ENCODE data around the gene MAP3K5. TPM values are rescaled to one million over a fixed set of nuclear protein-coding genes. Genes with fewer than 3 reads are reported as not detected.

Gene MAP3K5
- total RNA-seq, 5 donors from 2014 or later (not counting 1 experiment from before 2014, with no cell fraction given) = 17.8 to 29.2 (median 20.6) TPM

DNA sequence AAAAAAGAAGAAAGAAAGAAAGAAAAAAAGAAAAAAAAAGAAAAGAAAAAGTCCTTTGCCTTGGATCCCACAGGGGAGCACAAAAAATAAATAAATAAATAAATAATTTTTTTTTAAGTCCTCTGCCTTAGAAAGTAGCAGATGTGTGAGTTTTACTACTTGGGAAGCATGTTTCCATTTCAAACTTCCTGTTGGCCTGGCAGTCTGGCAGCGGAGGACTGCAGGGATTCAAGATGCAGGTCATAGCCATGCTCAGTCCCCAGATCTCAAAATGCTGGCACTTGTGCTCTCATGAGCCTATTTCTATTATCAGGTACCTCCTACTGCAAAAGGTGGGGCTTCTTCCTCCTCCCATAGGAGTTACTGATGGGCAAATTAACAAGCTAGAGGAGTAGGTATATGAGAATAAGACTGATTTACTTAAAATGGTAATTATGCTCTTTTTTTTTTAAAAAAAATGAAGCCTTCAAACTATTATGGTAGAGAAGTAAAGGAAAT, 187.9 kb downstream of the MAP3K5 start:
- no peak for ATAC-seq (replicated peaks in 1 of 4)

DNA sequence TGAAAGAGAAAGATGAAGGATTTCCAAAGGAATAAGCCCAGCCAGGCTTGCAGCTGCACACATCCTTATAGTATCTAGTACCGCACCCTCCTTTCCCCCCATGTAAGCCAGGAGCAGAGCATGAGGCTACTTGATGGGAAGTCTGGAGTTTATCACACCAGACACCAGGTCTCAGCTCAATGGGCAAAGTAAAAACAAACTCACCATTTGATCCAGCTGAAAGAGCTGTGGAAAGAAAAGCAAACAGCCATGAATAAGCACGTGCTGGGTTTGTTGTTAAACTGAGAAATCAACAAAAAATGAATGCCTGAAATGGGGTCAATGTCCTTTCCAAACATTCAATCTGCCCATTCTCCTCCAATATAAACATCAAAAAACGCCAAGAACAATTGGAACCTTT, 191.5 kb downstream of the MAP3K5 start:
- ATAC-seq (replicated peaks in 1 of 4) (no peak), DNase-seq (no peak)
- H3K9me3 ChIP-seq = no peaks in the 10 kb centered on the region
- peaks cover 0 to 7% (median 6%) of the 10 kb centered on the region in 3 donors for H3K4me1 Mint-ChIP-seq
- H3K4me1 ChIP-seq (ENCODE audit: control insufficient read depth in 1 of 2, extremely low read depth in 1 of 2, insufficient read depth in 2 of 2, low read length in 2 of 2) = no peaks in the 10 kb centered on the region
- H3K36me3 Mint-ChIP-seq = peaks cover 61% of the 10 kb centered on the region
- ChIA-PET POLR2A (no interaction called here), CTCF (interaction anchor here in 1 of 2 donors (1.2 kb wide), 1 partner anchor 15 kb away, joined by 3 read pairs; no protein-coding TSS in a partner anchor)
- H3K36me3 ChIP-seq (ENCODE audit: control insufficient read depth in 2 of 2, extremely low read depth in 1 of 2, insufficient read depth in 1 of 2, low read length in 1 of 2) = peaks cover 3 to 69% of the 10 kb centered on the region in 2 donors
- H3K27ac ChIP-seq (ENCODE audit: low read length) = no peak overlapping the region
- H3K27me3 Mint-ChIP-seq = no peaks in the 10 kb centered on the region
- no peaks in the 10 kb centered on the region for H3K9me3 Mint-ChIP-seq
- no peak overlapping the region for H3K4me3 ChIP-seq (ENCODE audit: control insufficient read depth in 1 of 2, extremely low read depth in 1 of 2, low read length in 1 of 2)
- no peaks in the 10 kb centered on the region for H3K27me3 ChIP-seq (replicated peaks in 1 of 2; ENCODE audit: control insufficient read depth in 2 of 2, extremely low read depth in 1 of 2, insufficient read depth in 2 of 2, low read length in 1 of 2)
- H3K4me3 Mint-ChIP-seq = no peak overlapping the region
- WGBS (ENCODE audit: insufficient coverage) = no CpG with 5 or more reads among the region's 3 CpGs
- H3K27ac Mint-ChIP-seq = no peak overlapping the region

More for the DNA sequence above, 187.9 kb downstream of the MAP3K5 start:
- H3K9me3 ChIP-seq = no peaks in the 10 kb centered on the region
- no peak overlapping the region for H3K27ac ChIP-seq (ENCODE audit: low read length)
- CTCF ChIA-PET = interaction anchor here in 1 of 2 donors (0.7 to 1.4 kb wide), 3 partner anchors 11 to 216 kb away, joined by 3 to 5 read pairs (median 3); partner anchors contain the start of gene MAP3K5
- Mint-ChIP-seq H3K36me3 (peaks cover 48% of the 10 kb centered on the region), H3K27me3 (no peaks in the 10 kb centered on the region), H3K4me1 (peaks cover 4 to 12% (median 5%) of the 10 kb centered on the region in 3 donors), H3K27ac (no peak overlapping the region), H3K4me3 (no peak overlapping the region), H3K9me3 (no peaks in the 10 kb centered on the region)
- POLR2A ChIA-PET = no interaction called here
- peaks cover 3 to 58% of the 10 kb centered on the region in 2 donors for H3K36me3 ChIP-seq (ENCODE audit: control insufficient read depth in 2 of 2, extremely low read depth in 1 of 2, insufficient read depth in 1 of 2, low read length in 1 of 2)
- H3K27me3 ChIP-seq (replicated peaks in 1 of 2; ENCODE audit: control insufficient read depth in 2 of 2, extremely low read depth in 1 of 2, insufficient read depth in 2 of 2, low read length in 1 of 2) = no peaks in the 10 kb centered on the region
- no peaks in the 10 kb centered on the region for H3K4me1 ChIP-seq (ENCODE audit: control insufficient read depth in 1 of 2, extremely low read depth in 1 of 2, insufficient read depth in 2 of 2, low read length in 2 of 2)
- no peak overlapping the region for H3K4me3 ChIP-seq (ENCODE audit: control insufficient read depth in 1 of 2, extremely low read depth in 1 of 2, low read length in 1 of 2)
- WGBS (ENCODE audit: insufficient coverage) = no CpG with 5 or more reads among the region's 1 CpG
- no peak for DNase-seq

DNA sequence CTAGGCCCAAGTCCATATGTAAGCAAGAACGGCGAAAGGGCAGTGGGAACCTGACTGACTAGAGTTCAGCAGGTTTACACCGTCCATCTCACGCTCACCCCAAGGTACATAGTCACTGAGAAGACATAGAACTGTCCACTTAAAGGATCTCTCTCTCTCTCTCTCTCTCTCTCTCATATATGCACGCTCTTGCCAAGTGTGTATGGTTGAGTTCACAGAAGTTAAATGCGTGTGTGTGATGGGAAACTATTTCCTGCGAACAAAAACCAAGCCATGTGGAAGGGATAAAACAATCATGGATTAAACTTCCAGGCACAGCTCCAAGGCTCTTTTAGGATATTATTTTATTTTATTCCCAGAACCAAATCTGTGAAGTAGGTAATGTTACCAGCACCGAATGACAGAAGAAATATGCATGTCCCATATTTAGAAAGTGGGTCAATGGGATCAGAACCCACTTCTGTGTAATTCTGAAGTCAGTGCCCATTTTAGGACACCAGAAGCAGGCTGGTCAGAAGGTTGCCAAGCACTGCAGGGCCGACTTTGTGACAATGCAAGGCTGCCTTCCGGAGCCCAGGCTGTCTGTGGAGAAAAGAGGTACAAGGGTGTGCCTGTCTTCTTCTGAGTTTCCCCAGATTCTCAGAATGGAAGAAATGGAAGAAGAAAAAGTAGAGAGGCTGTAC, 192.8 kb downstream of the MAP3K5 start:
- Mint-ChIP-seq H3K36me3 (peaks cover 59% of the 10 kb centered on the region), H3K27me3 (no peaks in the 10 kb centered on the region), H3K4me1 (peaks cover 7 to 19% (median 15%) of the 10 kb centered on the region in 3 donors), H3K9me3 (no peaks in the 10 kb centered on the region), H3K4me3 (no peak overlapping the region), H3K27ac (no peak overlapping the region)
- CTCF ChIA-PET = interaction anchor here in 1 of 2 donors (1.2 kb wide), 1 partner anchor 16 kb away, joined by 3 read pairs; no protein-coding TSS in a partner anchor
- no peak for DNase-seq
- ATAC-seq (replicated peaks in 1 of 4) = no peak
- Histone ChIP-seq H3K4me3 (ENCODE audit: control insufficient read depth in 1 of 2, extremely low read depth in 1 of 2, low read length in 1 of 2) (no peak overlapping the region), H3K36me3 (ENCODE audit: control insufficient read depth in 2 of 2, extremely low read depth in 1 of 2, insufficient read depth in 1 of 2, low read length in 1 of 2) (peaks cover 3 to 57% of the 10 kb centered on the region in 2 donors), H3K27me3 (replicated peaks in 1 of 2; ENCODE audit: control insufficient read depth in 2 of 2, extremely low read depth in 1 of 2, insufficient read depth in 2 of 2, low read length in 1 of 2) (no peaks in the 10 kb centered on the region), H3K9me3 (no peaks in the 10 kb centered on the region), H3K4me1 (ENCODE audit: control insufficient read depth in 1 of 2, extremely low read depth in 1 of 2, insufficient read depth in 2 of 2, low read length in 2 of 2) (no peaks in the 10 kb centered on the region), H3K27ac (ENCODE audit: low read length) (no peak overlapping the region)
- WGBS (ENCODE audit: insufficient coverage) = 100% methylated on average over 2 of the region's 10 CpGs
- POLR2A ChIA-PET = no interaction called here

DNA sequence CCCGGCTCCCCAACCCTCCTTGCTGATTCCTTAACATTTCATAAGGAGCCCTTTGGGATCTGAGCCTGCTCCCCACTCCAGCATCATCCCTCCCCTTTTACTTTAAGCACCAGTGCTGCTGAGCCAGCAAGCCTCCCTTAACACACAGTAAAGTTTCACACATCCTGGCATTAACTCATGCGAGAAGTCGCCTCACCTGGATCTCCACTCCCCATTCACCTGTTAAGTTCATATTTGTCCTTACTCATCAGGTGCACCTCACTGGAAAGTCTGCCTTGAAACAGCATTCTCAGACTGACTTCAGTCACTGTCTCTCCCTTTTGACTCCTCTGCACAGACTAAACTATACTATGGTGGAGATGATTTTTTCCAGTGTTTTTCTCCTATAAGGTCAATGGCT, 194.2 kb downstream of the MAP3K5 start:
- POLR2A ChIA-PET = interaction anchor here in 1 of 2 donors (0.6 kb wide), 1 partner anchor 128 kb away, joined by 3 read pairs; no protein-coding TSS in a partner anchor
- peaks cover 16 to 30% (median 27%) of the 10 kb centered on the region in 3 donors for H3K4me1 Mint-ChIP-seq
- H3K9me3 ChIP-seq = no peaks in the 10 kb centered on the region
- H3K27me3 Mint-ChIP-seq = no peaks in the 10 kb centered on the region
- DNase-seq = no peak
- H3K27ac ChIP-seq (ENCODE audit: low read length) = no peak overlapping the region
- CTCF ChIA-PET = no interaction called here
- H3K4me3 ChIP-seq (ENCODE audit: control insufficient read depth in 1 of 2, extremely low read depth in 1 of 2, low read length in 1 of 2) = no peak overlapping the region
- 100% methylated on average over 1 of the region's 3 CpGs for WGBS (ENCODE audit: insufficient coverage)
- H3K27me3 ChIP-seq (replicated peaks in 1 of 2; ENCODE audit: control insufficient read depth in 2 of 2, extremely low read depth in 1 of 2, insufficient read depth in 2 of 2, low read length in 1 of 2) = no peaks in the 10 kb centered on the region
- peaks cover 0 to 50% of the 10 kb centered on the region in 2 donors for H3K36me3 ChIP-seq (ENCODE audit: control insufficient read depth in 2 of 2, extremely low read depth in 1 of 2, insufficient read depth in 1 of 2, low read length in 1 of 2)
- no peaks in the 10 kb centered on the region for H3K4me1 ChIP-seq (ENCODE audit: control insufficient read depth in 1 of 2, extremely low read depth in 1 of 2, insufficient read depth in 2 of 2, low read length in 2 of 2)
- H3K4me3 Mint-ChIP-seq = no peak overlapping the region
- ATAC-seq (replicated peaks in 1 of 4) = no peak
- H3K36me3 Mint-ChIP-seq = peaks cover 55% of the 10 kb centered on the region
- no peak overlapping the region for H3K27ac Mint-ChIP-seq
- no peaks in the 10 kb centered on the region for H3K9me3 Mint-ChIP-seq

DNA sequence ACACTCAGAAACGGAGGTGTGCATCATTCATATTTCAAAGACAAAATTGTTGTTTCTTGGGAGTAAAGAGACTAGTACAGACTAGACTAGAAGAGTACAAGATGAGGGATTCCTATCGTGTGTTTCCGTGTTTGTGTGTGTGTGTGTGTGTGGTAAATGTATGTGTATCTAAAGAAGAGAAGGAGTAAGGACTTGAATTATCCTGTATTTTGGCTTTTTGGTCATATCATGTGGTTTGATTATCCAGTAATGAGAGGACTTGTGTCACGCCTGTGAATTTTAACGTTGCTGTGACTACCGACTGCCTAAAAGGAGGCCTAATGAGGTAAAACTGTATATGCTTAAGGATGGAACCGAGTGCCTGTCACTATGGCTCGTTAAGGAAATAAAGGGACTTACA, 197.6 kb downstream of the MAP3K5 start:
- peak overlapping the region; percentile 43 for H3K27ac ChIP-seq (ENCODE audit: low read length)
- peaks cover 0 to 54% of the 10 kb centered on the region in 2 donors for H3K36me3 ChIP-seq (ENCODE audit: control insufficient read depth in 2 of 2, extremely low read depth in 1 of 2, insufficient read depth in 1 of 2, low read length in 1 of 2)
- no peaks in the 10 kb centered on the region for H3K9me3 ChIP-seq
- H3K27me3 ChIP-seq (replicated peaks in 1 of 2; ENCODE audit: control insufficient read depth in 2 of 2, extremely low read depth in 1 of 2, insufficient read depth in 2 of 2, low read length in 1 of 2) = no peaks in the 10 kb centered on the region
- H3K4me3 Mint-ChIP-seq = peak overlapping the region in 1 of 3 donors; percentile 1
- DNase-seq = no peak
- H3K36me3 Mint-ChIP-seq = peaks cover 64% of the 10 kb centered on the region
- WGBS (ENCODE audit: insufficient coverage) = 96% methylated on average over 7 of the region's 8 CpGs
- H3K27ac Mint-ChIP-seq = peak overlapping the region; percentile 0 to 8
- H3K9me3 Mint-ChIP-seq = no peaks in the 10 kb centered on the region
- ChIA-PET CTCF (interaction anchor here in 1 of 2 donors (1.3 to 1.5 kb wide), 3 partner anchors 13 to 198 kb away, joined by 3 to 8 read pairs (median 3); partner anchors contain the start of gene MAP3K5), POLR2A (no interaction called here)
- no peak overlapping the region for H3K4me3 ChIP-seq (ENCODE audit: control insufficient read depth in 1 of 2, extremely low read depth in 1 of 2, low read length in 1 of 2)
- ATAC-seq (replicated peaks in 1 of 4) = no peak
- H3K4me1 ChIP-seq (ENCODE audit: control insufficient read depth in 1 of 2, extremely low read depth in 1 of 2, insufficient read depth in 2 of 2, low read length in 2 of 2) = no peaks in the 10 kb centered on the region
- no peaks in the 10 kb centered on the region for H3K27me3 Mint-ChIP-seq
- peaks cover 16 to 30% (median 27%) of the 10 kb centered on the region in 3 donors for H3K4me1 Mint-ChIP-seq

DNA sequence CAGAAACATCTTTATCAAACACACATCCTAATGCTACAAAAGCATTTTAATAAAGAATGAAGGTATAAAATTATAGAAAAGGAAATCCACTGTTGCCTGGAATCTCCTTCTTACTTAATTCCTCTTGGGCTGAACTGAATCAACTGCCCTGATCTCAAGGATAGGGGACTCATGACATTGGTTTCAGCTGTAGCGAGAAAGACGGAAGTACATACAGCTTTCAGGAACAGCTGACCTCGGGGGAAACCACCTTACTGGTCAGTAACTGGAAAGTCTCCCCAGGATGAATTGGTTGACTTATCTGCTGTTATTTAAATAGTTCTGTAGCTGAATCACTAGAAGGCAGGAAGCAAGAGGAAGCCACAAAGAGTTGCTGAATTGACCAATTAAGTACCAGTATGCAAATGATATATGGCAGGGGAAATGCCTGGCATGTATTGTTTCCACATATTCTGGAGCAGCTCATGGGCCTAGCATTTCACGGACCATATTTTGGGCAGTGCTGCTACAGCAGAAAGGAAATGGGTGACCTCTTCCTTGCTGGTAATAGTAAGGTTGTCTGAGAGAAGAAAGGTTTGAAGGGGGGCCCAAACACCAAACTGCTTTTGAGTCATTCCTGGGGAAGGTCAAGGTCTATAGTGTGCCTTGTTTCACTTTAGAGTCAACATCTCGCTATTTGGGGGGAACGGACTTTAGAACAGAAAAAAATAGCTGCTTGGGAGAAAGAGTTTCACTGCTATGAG, 198.4 kb downstream of the MAP3K5 start:
- Histone ChIP-seq H3K4me3 (ENCODE audit: control insufficient read depth in 1 of 2, extremely low read depth in 1 of 2, low read length in 1 of 2) (no peak overlapping the region), H3K27ac (ENCODE audit: low read length) (peak overlapping the region; percentile 43), H3K27me3 (replicated peaks in 1 of 2; ENCODE audit: control insufficient read depth in 2 of 2, extremely low read depth in 1 of 2, insufficient read depth in 2 of 2, low read length in 1 of 2) (no peaks in the 10 kb centered on the region), H3K4me1 (ENCODE audit: control insufficient read depth in 1 of 2, extremely low read depth in 1 of 2, insufficient read depth in 2 of 2, low read length in 2 of 2) (no peaks in the 10 kb centered on the region), H3K9me3 (no peaks in the 10 kb centered on the region), H3K36me3 (ENCODE audit: control insufficient read depth in 2 of 2, extremely low read depth in 1 of 2, insufficient read depth in 1 of 2, low read length in 1 of 2) (peaks cover 0 to 58% of the 10 kb centered on the region in 2 donors)
- Mint-ChIP-seq H3K4me3 (peak overlapping the region in 2 of 3 donors; percentile 1 to 28), H3K27me3 (no peaks in the 10 kb centered on the region), H3K9me3 (no peaks in the 10 kb centered on the region), H3K36me3 (peaks cover 68% of the 10 kb centered on the region), H3K27ac (peak overlapping the region; percentile 8 to 60), H3K4me1 (peaks cover 16 to 30% (median 27%) of the 10 kb centered on the region in 3 donors)
- POLR2A ChIA-PET = no interaction called here
- ATAC-seq (replicated peaks in 1 of 4) (peak; percentile 74 to 92 (median 84)), DNase-seq (peak in 22 of 35 experiments; percentile 3 to 65 (median 12))
- CTCF ChIA-PET = interaction anchor here (0.6 to 1.5 kb wide), 5 partner anchors 12 to 234 kb away, joined by 3 to 8 read pairs (median 3); partner anchors contain the start of gene MAP3K5 (in 1 of the 2)
- WGBS (ENCODE audit: insufficient coverage) = 33% methylated on average over 3 of the region's 6 CpGs
